HK-2 (cell line): ENCODE data around the gene DGKA.
A peak's percentile ranks its signal among the peaks of the same experiment; 100 is the strongest.

Source experiments
- DNase-seq: peaks from one replicate; pipeline ENCODE4 v3.0.0-alpha.2; 2018; ENCODE audit not compliant: unreplicated experiment

DGKA gene

GRCh38 chr12:55931780-55932550, 1.0 kb downstream of the DGKA start:
- DNase-seq, result peak; percentile 38

- no peak for DNase-seq
Measured at GRCh38 chr12:55932551-55932910, 1.6 kb downstream of the DGKA start.

DNA sequence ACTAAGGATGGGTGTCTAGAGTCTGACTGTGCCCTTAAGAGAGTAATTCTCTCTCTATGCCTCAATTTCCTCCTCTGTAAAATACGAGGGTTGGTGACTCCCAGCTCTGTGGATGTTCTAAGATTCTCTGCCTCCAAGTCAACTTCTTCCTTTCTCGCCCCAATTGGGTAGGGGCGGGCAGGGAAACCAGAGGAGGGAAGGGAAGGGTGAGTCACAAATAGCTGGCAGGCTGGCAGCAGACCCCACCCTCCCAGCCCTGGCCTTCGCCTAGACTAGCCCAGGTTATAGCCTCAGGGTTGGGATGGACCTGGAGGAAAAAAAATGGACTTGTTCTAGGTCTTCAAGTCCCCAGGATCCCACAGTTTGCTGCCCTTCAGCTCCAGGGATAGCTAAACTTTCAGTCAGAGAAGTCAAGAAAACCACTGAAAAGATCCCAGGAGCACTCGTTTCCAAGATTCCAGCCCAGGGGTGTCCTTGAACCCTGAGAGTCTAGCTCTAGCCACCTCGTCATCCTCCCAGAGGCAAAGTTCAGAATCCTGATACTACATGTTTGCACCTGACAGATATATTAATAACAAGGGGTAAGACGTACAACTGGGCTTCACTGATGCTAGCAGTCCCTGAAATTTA, 2.3 kb downstream of the DGKA start:
- DNase-seq, result no peak

DNA sequence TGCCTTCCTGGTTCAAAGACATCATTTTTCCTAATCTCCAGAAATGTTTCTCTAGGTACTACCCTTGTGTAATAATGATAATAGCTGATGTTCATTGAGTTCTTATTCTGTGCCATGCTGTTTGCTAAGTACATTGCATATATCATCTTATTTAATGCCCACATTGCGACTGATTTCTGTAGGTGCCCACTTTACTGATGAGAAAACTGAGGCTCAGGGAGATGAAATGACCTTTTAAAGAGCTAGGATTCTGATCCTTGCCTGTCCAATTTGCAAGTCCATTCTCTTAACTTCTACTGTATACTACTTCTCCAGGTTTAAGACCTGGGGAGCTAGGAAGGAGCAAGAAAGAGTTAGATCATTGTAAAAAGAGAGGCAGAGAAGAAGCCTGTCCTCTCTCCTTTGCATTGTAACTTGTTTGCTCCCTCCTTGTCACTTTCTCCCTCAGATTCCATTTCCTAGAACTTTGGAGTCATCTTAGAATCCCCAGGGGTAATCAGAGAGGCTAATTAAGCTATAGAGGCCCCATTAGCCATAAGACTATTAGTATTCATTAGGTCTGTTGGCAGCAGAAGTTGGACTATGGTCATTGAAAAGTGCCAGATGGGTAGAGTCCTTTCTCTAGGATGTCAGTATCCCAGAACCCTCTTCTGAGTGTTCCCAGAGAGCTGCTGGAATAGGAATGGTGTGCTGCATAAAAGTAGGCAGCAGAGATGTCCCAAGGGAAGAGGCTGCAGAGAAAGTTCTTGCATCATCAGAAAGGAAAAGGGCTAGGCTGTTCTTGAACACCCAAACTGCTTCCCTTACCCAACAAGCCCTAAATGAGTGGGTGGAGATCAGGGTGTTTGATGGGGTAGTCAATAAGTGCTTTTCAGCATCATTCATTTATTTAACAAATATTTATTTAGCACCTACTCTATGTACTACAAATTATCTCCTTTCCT, 3.1 kb downstream of the DGKA start:
- DNase-seq, result no peak

DNA sequence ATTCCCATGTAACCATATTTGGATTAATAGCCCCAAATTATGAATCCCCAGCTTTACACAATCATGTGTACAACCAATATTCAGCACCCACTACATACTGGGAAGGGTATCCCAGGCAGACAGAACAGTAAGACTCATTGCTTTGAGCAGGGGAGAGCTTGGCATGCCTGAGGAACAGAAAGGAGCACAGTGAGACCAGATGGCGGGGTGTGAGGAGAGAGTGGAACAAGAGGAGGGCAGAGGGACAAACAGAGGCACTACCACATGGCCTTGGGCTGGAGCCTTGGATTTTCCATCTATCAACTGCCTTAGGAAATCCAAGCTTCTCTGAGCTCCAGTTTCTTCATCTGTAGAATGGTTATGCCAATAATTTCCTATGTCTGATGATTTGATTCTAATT, 3.8 kb downstream of the DGKA start:
- DNase-seq, result no peak

DNA sequence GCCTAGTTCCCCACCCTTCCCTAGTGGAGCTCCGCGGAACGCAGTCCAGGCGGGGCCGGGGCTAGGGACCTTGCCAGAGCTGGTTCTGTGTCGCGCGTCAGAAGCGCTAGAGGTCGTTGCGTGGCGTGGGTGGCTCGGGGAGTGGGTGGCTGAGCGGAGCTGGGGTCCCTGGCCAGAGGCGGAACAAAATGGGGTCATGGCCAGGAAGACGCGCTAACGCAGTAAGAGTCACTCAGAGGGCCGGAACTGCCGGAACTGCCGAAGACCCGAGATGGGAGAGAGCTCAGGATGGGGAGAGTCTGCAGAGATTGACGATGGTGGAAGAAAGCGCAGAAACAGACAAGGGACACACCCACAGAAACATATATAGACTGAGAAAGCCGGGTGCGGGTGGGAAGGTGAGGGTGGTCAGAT, 4.8 kb downstream of the DGKA start:
- DNase-seq, result no peak

DNA sequence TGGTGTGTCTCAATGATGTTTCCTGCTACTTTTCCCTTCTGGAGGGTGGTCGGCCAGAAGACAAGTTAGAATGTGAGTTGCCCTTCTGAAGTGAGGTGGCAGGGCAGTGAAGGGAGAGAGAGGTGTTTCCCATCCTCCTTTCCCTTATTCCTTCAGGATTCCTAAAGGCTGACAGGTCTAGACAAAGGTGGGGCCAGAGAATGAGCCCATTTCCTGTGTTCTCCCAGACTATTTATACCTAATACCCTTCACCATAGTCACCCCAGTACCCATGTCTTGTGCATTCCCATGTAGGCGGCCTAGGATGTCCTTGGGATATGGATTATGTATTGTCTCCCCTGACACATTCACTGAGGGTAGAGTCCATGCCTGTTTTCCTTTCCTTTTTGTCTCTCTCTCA, 7.0 kb downstream of the DGKA start:
- no peak for DNase-seq

GRCh38 chr12:55938826-55939501, 8.0 kb downstream of the DGKA start:
- no peak for DNase-seq

- DNase-seq, result peak; percentile 89
Measured at GRCh38 chr12:55940065-55940732, 9.2 kb downstream of the DGKA start.

- no peak for DNase-seq
Measured at GRCh38 chr12:55942055-55942454, 11.1 kb downstream of the DGKA start.

GRCh38 chr12:55942577-55943136, 11.7 kb downstream of the DGKA start:
- DNase-seq, result no peak

DNA sequence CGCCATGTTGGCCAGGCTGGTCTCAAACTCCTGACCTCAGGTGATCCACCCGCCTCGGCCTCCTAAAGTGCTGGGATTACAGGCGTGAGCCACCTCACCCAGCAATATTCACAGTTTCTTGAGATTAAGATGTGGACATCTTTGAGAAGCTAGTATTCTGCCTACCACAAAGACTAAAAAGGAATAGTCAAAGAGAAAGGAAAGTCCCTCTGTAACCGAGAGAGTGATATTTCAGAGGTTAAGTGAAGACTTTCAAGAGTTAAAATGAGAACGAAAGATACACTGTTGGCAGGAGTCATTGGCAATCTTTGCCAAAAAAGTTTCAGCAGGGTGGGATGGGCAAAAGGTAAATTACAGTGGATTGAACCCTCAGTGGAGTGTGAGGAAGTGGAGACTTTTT, 15.6 kb downstream of the DGKA start:
- DNase-seq, result no peak

GRCh38 chr12:55955344-55955743, 24.4 kb downstream of the DGKA start:
- no peak for DNase-seq

- peak; percentile 71 for DNase-seq
Measured at GRCh38 chr12:55955800-55956508, 25.0 kb downstream of the DGKA start.

DNA sequence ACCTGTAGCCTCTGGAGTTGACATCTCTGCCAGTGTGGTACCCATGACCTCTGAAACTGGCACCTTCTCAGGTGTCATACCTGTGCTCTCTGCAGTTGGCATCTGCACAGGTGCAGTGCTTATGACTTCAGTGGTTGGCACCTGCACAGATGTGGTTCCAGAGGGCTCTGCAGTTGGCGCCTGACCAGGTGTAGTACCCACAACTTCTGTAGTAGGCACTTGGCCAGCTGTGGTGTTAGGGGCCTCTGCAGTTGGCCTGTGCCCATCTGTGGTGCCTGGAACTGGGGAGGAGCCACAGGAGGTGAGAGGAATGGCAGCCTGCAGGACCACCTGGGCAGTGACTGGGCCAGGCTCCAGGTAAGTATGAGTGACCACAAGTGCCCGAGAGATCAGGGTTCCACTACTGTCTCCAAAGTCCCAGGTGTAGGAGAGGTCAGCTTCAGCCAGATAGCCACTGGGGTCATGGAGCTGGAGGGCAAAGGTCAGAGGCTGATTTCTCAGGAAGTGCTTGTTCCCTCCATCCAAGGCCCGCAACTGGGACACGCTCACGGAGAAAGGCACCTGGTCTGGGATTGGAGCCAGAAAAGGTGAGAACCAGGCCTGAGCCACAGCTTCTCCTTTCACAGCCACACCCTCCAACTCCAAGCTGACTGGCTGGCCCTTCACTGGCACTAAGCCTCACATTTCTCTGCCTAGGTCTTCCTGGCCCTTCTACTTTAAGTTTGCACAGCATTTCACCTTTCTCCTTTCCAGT, 26.3 kb downstream of the DGKA start:
- no peak for DNase-seq

- DNase-seq, result no peak
Measured at GRCh38 chr12:55963760-55964159, 32.8 kb downstream of the DGKA start.

DNA sequence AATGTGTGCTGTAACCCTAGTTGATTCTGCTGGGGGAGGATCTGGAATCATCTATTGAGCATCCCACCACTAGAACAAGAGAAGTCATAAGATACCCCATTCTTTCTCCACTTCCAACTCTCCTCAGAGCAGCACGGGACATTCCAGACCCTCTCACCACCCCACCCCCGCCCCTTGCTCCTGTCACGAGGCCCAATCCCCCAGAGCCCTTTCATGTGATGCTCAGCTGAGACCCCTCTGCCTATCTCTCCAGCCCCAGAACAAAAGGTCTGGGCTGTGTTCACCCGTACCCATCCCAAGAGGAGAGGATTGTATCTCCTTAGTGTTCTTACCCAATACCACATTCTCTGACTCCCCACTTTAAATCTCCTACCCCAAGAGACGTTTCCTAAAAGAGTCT, 34.3 kb downstream of the DGKA start:
- DNase-seq, result no peak

DNA sequence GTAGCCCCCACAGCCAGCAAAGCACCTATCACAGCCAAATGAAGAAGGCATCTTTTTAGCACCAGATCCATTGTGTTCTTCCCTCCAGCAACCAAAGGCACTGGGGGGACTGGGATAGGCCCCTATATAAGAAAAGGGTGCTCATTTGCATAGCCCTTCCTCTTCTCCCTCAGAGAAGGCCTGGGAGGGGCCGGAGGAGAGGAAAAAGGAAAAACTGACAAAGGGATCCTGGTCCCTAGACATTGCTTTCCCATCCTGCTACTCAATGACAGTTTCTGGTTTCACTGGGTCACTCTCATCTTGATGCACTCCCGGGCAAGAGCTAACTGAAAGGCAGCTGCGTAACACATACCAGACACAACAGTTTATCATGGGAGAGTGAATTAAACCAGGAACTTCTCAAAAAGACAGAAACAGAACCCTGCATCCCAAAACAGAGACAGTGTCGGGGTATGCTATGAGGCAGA, 35.0 kb downstream of the DGKA start, which contains the start of gene PMEL:
Gene PMEL, minus strand, starts transcription at position 102 of the 467 bp plus-strand sequence. Its CDS starts 31 bp downstream, at position 71.
- no peak for DNase-seq
